OCI-LY7 (cell line): Measurements from ENCODE around the gene RTL9. TPM values are rescaled to one million over a fixed set of nuclear protein-coding genes. Genes with fewer than 3 reads are reported as not detected.

Experiments
- BruUV-seq: library from RNA; stranded (reverse); fragments of 400-500 nt; replicated peaks from 2 replicates; lab custom pipeline; 2021; lab: Mats Ljungman, UMichigan
- CTCF ChIA-PET: fragments of 300-600 bp; sonication (Branson Sonifier 250); formaldehyde crosslinking; loops from one replicate; lab custom pipeline; 2022; ENCODE audit warnings: antibody characterized with exemption; ENCODE audit not compliant: unreplicated experiment; lab: Charles Lee
- POLR2A ChIA-PET: fragments of 300-600 bp; sonication (Branson Sonifier 250); formaldehyde crosslinking; loops from one replicate; lab custom pipeline; 2022; ENCODE audit warnings: antibody characterized with exemption; lab: Charles Lee
- DNase-seq: peaks from one replicate; pipeline ENCODE4 v3.0.0-alpha.2; 2015; ENCODE audit warnings: low spot score
- H2AFZ ChIP-seq: fragments of 200-600 bp; sonication (generic), shearing (Covaris generic); 2 replicates; pipeline ENCODE4 v1.6.1; 2014; ENCODE audit warnings: mild to moderate bottlenecking, antibody characterized with exemption, low read length, moderate library complexity
- H3K27ac ChIP-seq: fragments of 200-600 bp; sonication (generic); 2 replicates; pipeline ENCODE4 v1.5.1; 2014; ENCODE audit warnings: mixed run types, low read depth, mild to moderate bottlenecking, moderate library complexity, low read length, inconsistent platforms; ENCODE audit not compliant: poor library complexity, severe bottlenecking
- H3K36me3 ChIP-seq: fragments of 200-600 bp; sonication (generic); 2 replicates; pipeline ENCODE4 v1.6.1; 2014; ENCODE audit warnings: mild to moderate bottlenecking, antibody characterized with exemption, low read length, moderate library complexity, mixed read lengths; ENCODE audit not compliant: insufficient read depth
- H3K4me1 ChIP-seq: fragments of 200-600 bp; sonication (generic); 2 replicates; pipeline ENCODE4 v1.5.1; 2014; ENCODE audit warnings: mild to moderate bottlenecking, low read length; ENCODE audit not compliant: insufficient read depth, poor library complexity, severe bottlenecking
- H3K4me2 ChIP-seq: fragments of 200-600 bp; sonication (generic); 2 replicates; pipeline ENCODE4 v1.6.1; 2014; ENCODE audit warnings: mild to moderate bottlenecking, low read length
- H3K4me3 ChIP-seq: fragments of 200-600 bp; sonication (generic); 2 replicates; pipeline ENCODE4 v1.5.1; 2014; ENCODE audit warnings: mild to moderate bottlenecking, low read depth, low read length; ENCODE audit not compliant: poor library complexity, severe bottlenecking
- H3K79me2 ChIP-seq: fragments of 200-600 bp; sonication (generic); 2 replicates; pipeline ENCODE4 v1.6.1; 2016; ENCODE audit warnings: low read depth, mild to moderate bottlenecking, low read length, moderate library complexity, mixed read lengths; ENCODE audit not compliant: insufficient read depth
- H3K9me2 ChIP-seq: fragments of 200-600 bp; sonication (generic); 2 replicates; pipeline ENCODE4 v1.6.1; 2016; ENCODE audit warnings: mild to moderate bottlenecking, low read length, mixed read lengths; ENCODE audit not compliant: insufficient read depth
- H3K9me3 ChIP-seq: fragments of 200-600 bp; sonication (generic); 2 replicates; pipeline ENCODE4 v1.6.1; 2014; ENCODE audit warnings: mild to moderate bottlenecking, mixed run types, low read length, mixed read lengths
- H4K20me1 ChIP-seq: fragments of 200-600 bp; sonication (generic); 2 replicates; pipeline ENCODE4 v1.6.1; 2014; ENCODE audit warnings: mild to moderate bottlenecking, antibody characterized with exemption, low read length, moderate library complexity, mixed read lengths; ENCODE audit not compliant: insufficient read depth
- CTCF ChIP-seq: fragments of 200-600 bp; sonication (generic); conservative IDR thresholded peaks from 2 replicates; pipeline ENCODE4 v1.5.1; 2014; ENCODE audit warnings: mild to moderate bottlenecking, antibody characterized with exemption, low read length, moderate library complexity, mixed read lengths
- EZH2phosphoT487 ChIP-seq: fragments of 200-600 bp; sonication (generic); IDR thresholded peaks from 2 replicates; pipeline ENCODE4 v1.6.1; 2018; ENCODE audit warnings: low read depth, borderline replicate concordance, mild to moderate bottlenecking, mixed run types, antibody characterized with exemption, low read length, moderate library complexity, mixed read lengths
- intact Hi-C: fragments of 100-400 bp; cut with micrococcal nuclease; formaldehyde crosslinking; loops from one replicate; pipeline ENCODE4 v1.10.0; 2022; ENCODE audit not compliant: unreplicated experiment
- total RNA-seq, 2 experiments: library from RNA; depleted of rRNA in 1 of 2; stranded (reverse); fragments of >200 nt in 1 of 2; shearing (Covaris generic) in 1 of 2; gene quantifications; 2 replicates each; pipeline ENCODE4 v1.2.3, GENCODE V29; 2014 to 2022

The RTL9 gene
- total RNA-seq, 2 experiments from 2014 or later = not detected

- BruUV-seq = no TSS peak
- CTCF ChIA-PET = no interaction called here
These were observed 38.2 kb upstream of the RTL9 start for GRCh38 chrX:110320381-110320987.

GRCh38 chrX:110321081-110321480 is 37.6 kb upstream of the RTL9 start:
- DNase-seq = no peak
- Histone ChIP-seq H3K27ac (peak overlapping the region; percentile 59), H3K36me3 (no peaks in the 10 kb centered on the region), H3K9me2 (no peaks in the 10 kb centered on the region), H3K79me2 (peaks cover 14% of the 10 kb centered on the region), H2AFZ (peak overlapping the region; percentile 83), H3K4me3 (peak overlapping the region; percentile 25), H4K20me1 (0 out of 2 replicates have a peak, but pooled peaks cover 5% of the 10 kb centered on the region), H3K4me2 (peak overlapping the region; percentile 73), H3K9me3 (no peaks in the 10 kb centered on the region), H3K4me1 (peaks cover 46% of the 10 kb centered on the region)
- POLR2A ChIA-PET = interaction anchor here (0.6 to 2.9 kb wide), 3 partner anchors 9 to 87 kb away, joined by 3 to 9 read pairs (median 4); no protein-coding TSS in a partner anchor
- CTCF ChIA-PET = no interaction called here
- BruUV-seq = no TSS peak
- TF ChIP-seq EZH2phosphoT487 = no peak
- no peak for TF ChIP-seq CTCF
- intact Hi-C loops = loop anchor here (1.0 kb wide), 1 partner anchor 20 kb away; no protein-coding TSS in a partner anchor

More at GRCh38 chrX:110320381-110320987, 38.2 kb upstream of the RTL9 start:
- TF ChIP-seq EZH2phosphoT487 = no peak
- TF ChIP-seq CTCF = no peak
- peaks cover 19% of the 10 kb centered on the region for H3K79me2 ChIP-seq
- intact Hi-C loops = no loop called here
- H3K4me1 ChIP-seq = peaks cover 52% of the 10 kb centered on the region
- peak overlapping the region; percentile 73 for H3K4me2 ChIP-seq
- H3K27ac ChIP-seq = peak overlapping the region; percentile 59
- H4K20me1 ChIP-seq = peaks cover 11% of the 10 kb centered on the region; the same call in 1 of the 2 replicates
- no peaks in the 10 kb centered on the region for H3K36me3 ChIP-seq
- H2AFZ ChIP-seq = peak overlapping the region; percentile 83
- POLR2A ChIA-PET = interaction anchor here (0.6 to 2.9 kb wide), 3 partner anchors 10 to 88 kb away, joined by 3 to 9 read pairs (median 4); no protein-coding TSS in a partner anchor
- no peaks in the 10 kb centered on the region for H3K9me2 ChIP-seq
- no peak for DNase-seq
- peak overlapping the region; percentile 25 for H3K4me3 ChIP-seq
- H3K9me3 ChIP-seq = no peaks in the 10 kb centered on the region

- intact Hi-C loops = loop anchor here (1.0 to 2.0 kb wide), 2 partner anchors 20 to 79 kb away; no protein-coding TSS in a partner anchor
- peak overlapping the region; percentile 59 for H3K27ac ChIP-seq
- no peaks in the 10 kb centered on the region for H4K20me1 ChIP-seq
- ChIA-PET CTCF (no interaction called here), POLR2A (interaction anchor here (1.0 to 2.9 kb wide), 5 partner anchors 8 to 86 kb away, joined by 3 to 9 read pairs (median 4); no protein-coding TSS in a partner anchor)
- H2AFZ ChIP-seq = peak overlapping the region; percentile 83; the same call in 1 of the 2 replicates
- peak; percentile 66 for DNase-seq
- H3K79me2 ChIP-seq = peaks cover 8% of the 10 kb centered on the region; the same call in 1 of the 2 replicates
- peak overlapping the region; percentile 73 for H3K4me2 ChIP-seq
- H3K4me1 ChIP-seq = peaks cover 43% of the 10 kb centered on the region
- no peaks in the 10 kb centered on the region for H3K9me3 ChIP-seq
- peak overlapping the region; percentile 16 for H3K4me3 ChIP-seq
- H3K9me2 ChIP-seq = no peaks in the 10 kb centered on the region
- no peaks in the 10 kb centered on the region for H3K36me3 ChIP-seq
- TF ChIP-seq EZH2phosphoT487 = no peak
- TF ChIP-seq CTCF = no peak
- no TSS peak for BruUV-seq
These were observed 37.0 kb upstream of the RTL9 start for GRCh38 chrX:110321670-110322069.
